GM13976 (cell line): ENCODE results near the gene MAML2.
"Not testable (repeated sequence)": the region's sequence is repeated elsewhere in the genome, so short reads cannot be mapped to it uniquely, and the experiment has no call there.

Experiments
- DNase-seq: peaks from one replicate; pipeline ENCODE4 v3.0.0; 2012; ENCODE audit warnings: low spot score
- in situ Hi-C: fragments of 300-500 bp; cut with MboI; formaldehyde crosslinking; loops from one replicate; pipeline ENCODE4 v1.12.0; 2022; ENCODE audit warnings: low sequenced_read_pairs, mixed read lengths, inconsistent platforms; ENCODE audit not compliant: unreplicated experiment
- TF ChIP-seq, protein P1 (sequence below): IDR thresholded peaks from 2 replicates; pipeline ENCODE4 v1.5.1; 2012; ENCODE audit warnings: borderline replicate concordance, mild to moderate bottlenecking; ENCODE audit not compliant: insufficient read depth; ENCODE audit errors: extremely low read depth, missing control alignments, control extremely low read depth

Gene MAML2

GRCh38 chr11:96290031-96290430, 53.0 kb downstream of the MAML2 start:
- in situ Hi-C loops: no loop called here
- TF ChIP-seq, protein P1, sequence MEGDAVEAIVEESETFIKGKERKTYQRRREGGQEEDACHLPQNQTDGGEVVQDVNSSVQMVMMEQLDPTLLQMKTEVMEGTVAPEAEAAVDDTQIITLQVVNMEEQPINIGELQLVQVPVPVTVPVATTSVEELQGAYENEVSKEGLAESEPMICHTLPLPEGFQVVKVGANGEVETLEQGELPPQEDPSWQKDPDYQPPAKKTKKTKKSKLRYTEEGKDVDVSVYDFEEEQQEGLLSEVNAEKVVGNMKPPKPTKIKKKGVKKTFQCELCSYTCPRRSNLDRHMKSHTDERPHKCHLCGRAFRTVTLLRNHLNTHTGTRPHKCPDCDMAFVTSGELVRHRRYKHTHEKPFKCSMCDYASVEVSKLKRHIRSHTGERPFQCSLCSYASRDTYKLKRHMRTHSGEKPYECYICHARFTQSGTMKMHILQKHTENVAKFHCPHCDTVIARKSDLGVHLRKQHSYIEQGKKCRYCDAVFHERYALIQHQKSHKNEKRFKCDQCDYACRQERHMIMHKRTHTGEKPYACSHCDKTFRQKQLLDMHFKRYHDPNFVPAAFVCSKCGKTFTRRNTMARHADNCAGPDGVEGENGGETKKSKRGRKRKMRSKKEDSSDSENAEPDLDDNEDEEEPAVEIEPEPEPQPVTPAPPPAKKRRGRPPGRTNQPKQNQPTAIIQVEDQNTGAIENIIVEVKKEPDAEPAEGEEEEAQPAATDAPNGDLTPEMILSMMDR: no peak
- no peak for DNase-seq

- TF ChIP-seq, protein P1: no peak
- in situ Hi-C loops: no loop called here
- DNase-seq: peak; percentile 32
These were observed 54.1 kb downstream of the MAML2 start for GRCh38 chr11:96288915-96289314.

- TF ChIP-seq, protein P1: no peak
- in situ Hi-C loops: no loop called here
- no peak for DNase-seq
These were observed 55.1 kb downstream of the MAML2 start for GRCh38 chr11:96287822-96288439.

GRCh38 chr11:96285985-96286384, 57.0 kb downstream of the MAML2 start:
- in situ Hi-C loops, DNase-seq: not testable (repeated sequence)

DNA sequence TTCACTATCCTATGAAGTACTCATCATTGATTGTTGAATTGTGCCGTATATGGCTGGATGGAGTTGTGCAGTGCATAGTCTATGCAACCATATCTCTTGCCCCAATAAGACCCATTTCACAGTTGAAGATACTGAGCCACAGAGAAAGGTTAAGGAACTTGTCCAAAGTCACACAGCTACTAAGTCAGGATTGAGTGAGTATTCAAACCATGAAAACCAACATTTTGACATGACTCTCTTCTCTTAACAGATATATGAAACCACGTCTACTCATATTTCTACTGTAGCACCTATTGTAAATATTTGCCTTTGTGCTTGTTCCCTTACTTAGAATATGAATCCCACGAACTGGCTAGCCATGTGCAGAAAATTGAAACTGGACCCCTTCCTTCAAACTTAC, 58.1 kb downstream of the MAML2 start:
- in situ Hi-C loops: no loop called here
- TF ChIP-seq, protein P1: no peak
- DNase-seq: no peak

DNA sequence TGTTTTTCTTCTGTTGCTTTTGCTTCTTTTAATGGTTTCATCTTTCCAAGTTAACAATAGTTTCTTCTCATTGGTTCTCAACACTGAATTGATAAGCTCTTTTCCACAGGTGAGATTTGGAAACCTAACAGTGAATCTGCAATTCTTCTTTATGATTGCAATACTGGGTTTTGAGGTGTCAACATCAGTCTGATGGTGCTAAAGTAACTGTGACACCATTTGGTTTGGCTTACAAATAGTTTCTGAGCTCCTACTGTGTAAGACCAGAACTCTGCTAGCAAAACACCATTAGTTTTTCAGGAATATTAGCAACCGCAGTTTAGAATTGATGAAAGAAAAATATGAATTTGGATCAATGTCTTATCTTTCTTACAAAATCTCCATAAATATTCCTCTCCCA, 58.6 kb downstream of the MAML2 start:
- in situ Hi-C loops: no loop called here
- DNase-seq: no peak
- TF ChIP-seq, protein P1: no peak

GRCh38 chr11:96282625-96283220, 60.3 kb downstream of the MAML2 start:
- TF ChIP-seq, protein P1: no peak
- DNase-seq: no peak
- in situ Hi-C loops: no loop called here
